ENCODE data around the gene C6orf47. TPM values are rescaled to one million over a fixed set of nuclear protein-coding genes. Genes with fewer than 3 reads are reported as not detected.
A peak's percentile ranks its signal among the peaks of the same experiment; 100 is the strongest.

The C6orf47 gene
- total and polyA plus RNA-seq, 10 of the 15 experiments (the other 5 are each of a cell fraction or from before 2014, with no cell fraction given): 0.16 to 20.4 (median 17.3) TPM; not detected in 1

DNA sequence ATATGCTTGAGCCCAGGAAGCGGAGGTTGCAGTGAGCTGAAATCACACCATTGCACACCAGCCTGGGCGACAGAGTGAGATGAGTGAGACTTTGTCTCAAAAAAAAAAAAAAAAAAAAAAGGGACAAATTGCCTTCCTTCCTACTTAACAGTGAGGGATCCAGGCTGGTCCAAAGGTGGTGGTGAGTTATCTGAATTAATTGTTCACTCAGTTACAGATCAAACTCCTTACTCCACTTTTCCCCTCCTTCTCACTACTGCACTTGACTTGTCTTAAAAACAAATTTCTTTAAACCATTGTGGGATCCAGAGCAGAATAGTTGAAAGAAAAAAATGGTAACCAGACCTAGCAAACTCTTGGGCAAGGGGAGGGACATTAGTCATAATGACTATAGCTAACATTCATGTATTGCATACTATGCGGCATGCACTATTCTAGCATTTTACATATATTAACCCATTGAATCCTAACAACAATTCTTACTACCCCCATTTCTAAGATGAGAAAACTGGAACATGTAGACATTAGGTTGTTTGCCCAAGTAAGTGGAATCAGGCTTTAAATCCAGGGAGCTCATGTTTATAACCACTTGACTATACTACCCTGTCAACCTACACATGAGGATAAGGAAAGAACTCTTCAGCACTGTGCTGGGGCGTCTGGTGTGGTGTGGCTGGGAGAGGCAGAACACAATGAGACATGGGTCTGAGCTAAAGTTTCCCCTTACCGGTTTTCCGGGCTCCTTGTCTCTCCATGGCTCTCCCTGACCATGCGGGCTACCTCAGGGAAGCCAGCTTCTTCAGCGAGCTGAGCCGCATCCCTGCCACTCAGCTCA is 2.8 kb upstream of the C6orf47 start:
- 84% methylated on average over 9 of the region's 9 CpGs for WGBS (ENCODE audit: insufficient coverage, insufficient replicate concordance, low lambda C conversion rate, missing lambda C conversion rate)
- SMC1A ChIA-PET (ENCODE audit: uncharacterized antibody, unreplicated experiment): interaction anchor here (0.7 to 2.6 kb wide), 3 partner anchors 10 to 72 kb away, joined by 3 to 31 read pairs (median 3); partner anchors contain the start of genes APOM, BAG6 and CLIC1
- in situ Hi-C loops (cut with MboI) (no loop called here), intact Hi-C loops (cut with micrococcal nuclease; ENCODE audit: unreplicated experiment) (no loop called here)
- FAIRE-seq (no peak), ATAC-seq (no peak), DNase-seq (ENCODE audit: low read depth, low spot score) (no peak)
- Histone ChIP-seq H3K4me3 (peak overlapping the region; percentile 93; the same call in 1 of the 2 replicates), H3K9ac (ENCODE audit: control insufficient read depth, insufficient read depth, low read length) (peak overlapping the region; percentile 89), H3K4me1 (ENCODE audit: control insufficient read depth, insufficient read depth, low read length) (peaks cover 48% of the 10 kb centered on the region), H4K20me1 (ENCODE audit: control insufficient read depth, insufficient read depth) (no peaks in the 10 kb centered on the region), H3K9me3 (replicated peaks; ENCODE audit: control insufficient read depth, insufficient read depth, low read length) (no peaks in the 10 kb centered on the region; the same call in 2 of the 3 replicates), H3K79me2 (ENCODE audit: control insufficient read depth, insufficient read depth, low read length) (peaks cover 70% of the 10 kb centered on the region), H3K36me3 (ENCODE audit: control insufficient read depth in 2 of 2, insufficient read depth in 2 of 2, low read length in 1 of 2) (peaks cover 2 to 18% of the 10 kb centered on the region in 2 experiments; a peak in 3 of 4 replicates), H3K27me3 (replicated peaks in 1 of 2; ENCODE audit: control insufficient read depth in 2 of 2, insufficient read depth in 2 of 2, low read length in 1 of 2) (no peaks in the 10 kb centered on the region), H3K27ac (ENCODE audit: control insufficient read depth, insufficient read depth) (peak overlapping the region; percentile 94; the same call in 1 of the 2 replicates), H3K4me2 (ENCODE audit: control insufficient read depth, insufficient read depth) (peak overlapping the region; percentile 78), H2AFZ (ENCODE audit: control insufficient read depth, low read depth, low read length) (no peak overlapping the region)
- RAD21 ChIA-PET (ENCODE audit: unreplicated experiment): interaction anchor here (0.6 to 1.4 kb wide), 3 partner anchors 10 to 652 kb away, joined by 3 to 4 read pairs (median 3); partner anchors contain the start of gene AIF1
- POLR2A ChIA-PET: interaction anchor here (0.5 to 5.9 kb wide), 14 partner anchors 10 to 200 kb away, joined by 3 to 107 read pairs (median 5); partner anchors contain the start of genes ABHD16A, APOM, BAG6 and NCR3
- TF ChIP-seq KLF5 (IDR thresholded peaks at IDR 0.05; ENCODE audit: partially characterized antibody) (peak; percentile 18), RAD21 (IDR thresholded peaks at IDR 0.05; ENCODE audit: insufficient read depth, low read depth, low read length) (no peak)
- CTCF ChIA-PET: interaction anchor here (0.6 to 2.3 kb wide), 8 partner anchors 9 to 75 kb away, joined by 3 to 15 read pairs (median 4); partner anchors contain the start of genes BAG6 and LY6G5C
- BruUV-seq (replicated peaks): no TSS peak
